Transverse colon (tissue), 3 donors: ENCODE measurements around the gene PTPRN2.

Experiments used
- EP300 ChIP-seq: sonication (generic); formaldehyde crosslinking; IDR thresholded peaks from one replicate; pipeline ENCODE4 v1.6.1; 2017; ENCODE audit warnings: antibody characterized with exemption, low read depth
- POLR2A ChIP-seq: fragments of 450-650 bp; IDR thresholded peaks from one replicate; pipeline ENCODE4 v1.6.1; 2016; ENCODE audit warnings: antibody characterized with exemption, mild to moderate bottlenecking, moderate library complexity
- TF ChIP-seq, protein P1 (sequence below), 5 experiments: fragments of 200-600 bp in 3 of 5; fragments of 450-650 bp in 2 of 5; sonication (generic) in 3 of 5; IDR thresholded peaks; 1 replicate in 2 of 5; 2 replicates in 3 of 5; pipeline ENCODE4 v1.5.1; 2016 to 2017; ENCODE audit warnings: antibody characterized with exemption in 5 of 5, inconsistent platforms in 3 of 5, mild to moderate bottlenecking in 2 of 5, moderate library complexity in 1 of 5

DNA sequence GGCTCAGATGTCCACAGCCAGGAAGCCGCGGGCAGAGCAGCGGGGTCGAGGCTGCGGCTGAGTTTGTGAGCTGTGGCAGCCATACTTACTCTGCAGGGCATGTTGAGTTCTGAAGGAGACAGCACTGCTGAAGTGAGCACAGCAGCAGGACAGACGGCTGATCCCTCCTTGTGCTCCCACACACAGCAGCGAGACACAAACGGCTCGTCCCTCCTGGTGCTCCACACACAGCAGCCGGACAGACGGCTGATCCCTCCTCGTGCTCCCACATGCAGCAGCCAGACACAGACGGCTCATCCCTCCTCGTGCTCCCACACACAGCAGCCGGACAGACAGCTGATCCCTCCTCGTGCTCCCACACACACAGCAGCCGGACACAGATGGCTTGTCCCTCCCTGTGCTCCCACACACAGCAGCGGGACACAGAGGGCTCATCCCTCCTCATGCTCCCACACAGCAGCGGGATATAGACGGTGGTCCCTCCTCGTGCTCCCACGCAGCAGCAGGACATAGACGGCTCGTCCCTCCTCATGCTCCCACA, 305.1 kb downstream of the PTPRN2 start:
- TF ChIP-seq POLR2A (no peak), EP300 (no peak)
- TF ChIP-seq, protein P1, sequence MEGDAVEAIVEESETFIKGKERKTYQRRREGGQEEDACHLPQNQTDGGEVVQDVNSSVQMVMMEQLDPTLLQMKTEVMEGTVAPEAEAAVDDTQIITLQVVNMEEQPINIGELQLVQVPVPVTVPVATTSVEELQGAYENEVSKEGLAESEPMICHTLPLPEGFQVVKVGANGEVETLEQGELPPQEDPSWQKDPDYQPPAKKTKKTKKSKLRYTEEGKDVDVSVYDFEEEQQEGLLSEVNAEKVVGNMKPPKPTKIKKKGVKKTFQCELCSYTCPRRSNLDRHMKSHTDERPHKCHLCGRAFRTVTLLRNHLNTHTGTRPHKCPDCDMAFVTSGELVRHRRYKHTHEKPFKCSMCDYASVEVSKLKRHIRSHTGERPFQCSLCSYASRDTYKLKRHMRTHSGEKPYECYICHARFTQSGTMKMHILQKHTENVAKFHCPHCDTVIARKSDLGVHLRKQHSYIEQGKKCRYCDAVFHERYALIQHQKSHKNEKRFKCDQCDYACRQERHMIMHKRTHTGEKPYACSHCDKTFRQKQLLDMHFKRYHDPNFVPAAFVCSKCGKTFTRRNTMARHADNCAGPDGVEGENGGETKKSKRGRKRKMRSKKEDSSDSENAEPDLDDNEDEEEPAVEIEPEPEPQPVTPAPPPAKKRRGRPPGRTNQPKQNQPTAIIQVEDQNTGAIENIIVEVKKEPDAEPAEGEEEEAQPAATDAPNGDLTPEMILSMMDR (IDR thresholded peaks at IDR 0.05): no peak
